Erythroblast (primary cell): ENCODE measurements around the gene ZNF654.
"Not testable (repeated sequence)": the region's sequence is repeated elsewhere in the genome, so short reads cannot be mapped to it uniquely, and the experiment has no call there.

Experiments
- DNase-seq, 2 experiments: peaks; one replicate each; lab custom pipeline; 2025; lab: John Stamatoyannopoulos, UW
- GATA1 ChIP-seq: IDR thresholded peaks from 2 replicates; pipeline ENCODE4 v1.6.1; 2011; ENCODE audit warnings: low read depth, mild to moderate bottlenecking, control low read depth, low read length, moderate library complexity
- POLR2A ChIP-seq: IDR thresholded peaks from 2 replicates; pipeline ENCODE4 v1.6.1; 2011; ENCODE audit warnings: mild to moderate bottlenecking, low read length

Gene ZNF654

GRCh38 chr3:88180398-88180999 is 121.4 kb downstream of the ZNF654 start:
- peak; percentile 53 to 66 for DNase-seq

GRCh38 chr3:88182165-88182918 is 123.3 kb downstream of the ZNF654 start:
- not testable (repeated sequence) for DNase-seq

More at GRCh38 chr3:88180398-88180999, 121.4 kb downstream of the ZNF654 start:
- TF ChIP-seq POLR2A (no peak), GATA1 (no peak)

- TF ChIP-seq GATA1, result no peak
- no peak for TF ChIP-seq POLR2A
- DNase-seq, result no peak
Measured at GRCh38 chr3:88188436-88188835, 129.4 kb downstream of the ZNF654 start.

- no peak for DNase-seq
- TF ChIP-seq POLR2A (no peak), GATA1 (no peak)
Measured at GRCh38 chr3:88189361-88189810, 130.3 kb downstream of the ZNF654 start.

GRCh38 chr3:88191872-88192409 is 132.9 kb downstream of the ZNF654 start:
- DNase-seq, result no peak
- TF ChIP-seq POLR2A (no peak), GATA1 (no peak)

- DNase-seq, result no peak
- no peak for TF ChIP-seq GATA1
- TF ChIP-seq POLR2A, result no peak
Measured at GRCh38 chr3:88192631-88193030, 133.6 kb downstream of the ZNF654 start.
